Measurements from ENCODE around the gene REXO5. TPM values are rescaled to one million over a fixed set of nuclear protein-coding genes. Genes with fewer than 3 reads are reported as not detected.

The REXO5 gene
- total and polyA plus RNA-seq, 9 of the 15 experiments (the other 6 are each of a cell fraction or from before 2014, with no cell fraction given): 10.5 to 45.1 (median 25.4) TPM

DNA sequence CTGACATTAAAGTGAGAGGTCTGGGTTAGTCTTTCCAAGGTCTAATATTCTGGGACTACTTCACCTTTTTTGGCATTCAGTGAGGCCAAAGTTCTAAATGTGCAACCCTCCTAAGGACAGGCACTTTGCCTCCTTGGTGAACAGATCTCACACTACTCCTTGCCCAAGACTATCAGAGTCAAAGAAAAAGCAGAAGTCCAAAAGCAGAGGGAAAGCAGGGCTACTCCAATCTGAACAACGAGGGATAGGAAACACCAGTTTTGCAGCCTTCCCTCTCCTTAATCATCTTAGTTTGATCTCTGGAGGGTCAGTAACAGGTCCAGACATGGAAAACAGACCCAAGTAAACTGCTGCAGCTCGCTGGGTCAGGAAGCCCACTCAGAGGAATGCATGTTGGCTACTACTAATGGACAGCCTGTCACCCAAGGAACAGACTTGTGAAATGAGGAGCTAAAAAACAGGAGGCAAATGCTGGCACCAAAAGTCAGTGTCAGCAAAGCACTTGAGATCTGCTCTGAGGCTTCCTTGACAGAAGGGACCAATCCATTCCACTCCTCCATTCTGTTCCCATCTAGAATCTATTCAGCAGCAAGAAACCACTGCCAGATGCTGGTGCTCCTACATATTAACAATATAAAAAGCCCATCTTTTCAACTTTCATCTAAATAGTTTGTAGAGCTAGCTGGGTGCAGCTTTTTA, 63.9 kb downstream of the REXO5 start:
- Histone ChIP-seq H2AFZ (ENCODE audit: low read depth, low read length) (no peak overlapping the region), H3K36me3 (ENCODE audit: control insufficient read depth, insufficient read depth, low read length) (no peaks in the 10 kb centered on the region), H3K9me3 (replicated peaks; ENCODE audit: control insufficient read depth, insufficient read depth, low read depth, low read length) (no peaks in the 10 kb centered on the region), H3K4me1 (replicated peaks in 1 of 2; ENCODE audit: control insufficient read depth in 2 of 2, insufficient read depth in 2 of 2, low read length in 2 of 2) (peaks cover 14 to 31% of the 10 kb centered on the region in 2 experiments), H3K27ac (ENCODE audit: extremely low read depth, low read depth, low read length) (no peak overlapping the region), H4K20me1 (replicated peaks; ENCODE audit: control insufficient read depth, insufficient read depth, low read length) (peaks cover 16% of the 10 kb centered on the region; the same call in 1 of the 2 replicates), H3K9me1 (ENCODE audit: control insufficient read depth, insufficient read depth, low read length) (peaks cover 4% of the 10 kb centered on the region), H3K27me3 (ENCODE audit: control insufficient read depth in 2 of 2, insufficient read depth in 2 of 2, low read length in 2 of 2) (no peaks in the 10 kb centered on the region), H3K9ac (ENCODE audit: insufficient read depth in 1 of 2, low read depth in 2 of 2, low read length in 2 of 2) (no peak overlapping the region), H3K4me3 (no peak overlapping the region), H3K4me2 (ENCODE audit: insufficient read depth, low read length) (no peak overlapping the region), H3K79me2 (ENCODE audit: control insufficient read depth, insufficient read depth, low read length) (peaks cover 8% of the 10 kb centered on the region; the same call in 1 of the 3 replicates)
- whole genome bisulfite sequencing (ENCODE audit: insufficient coverage, low coverage, missing lambda C conversion rate): 48% methylated on average over 2 of the region's 2 CpGs
- ChIA-PET CTCF (ENCODE audit: low intra/inter-chr PET ratio) (no interaction called here), POLR2A (interaction anchor here (0.6 to 1.0 kb wide), 3 partner anchors 10 to 511 kb away, joined by 3 to 5 read pairs (median 3); no protein-coding TSS in a partner anchor)
- TF ChIP-seq L3MBTL2 (IDR thresholded peaks at IDR 0.05) (no peak), ZNF184 (CRISPR knock-in tag; IDR thresholded peaks at IDR 0.05) (no peak), SPI1 (IDR thresholded peaks at IDR 0.05; ENCODE audit: borderline replicate concordance, low read depth, low read length) (peak; percentile 74)
- TF ChIP-seq, protein P1, sequence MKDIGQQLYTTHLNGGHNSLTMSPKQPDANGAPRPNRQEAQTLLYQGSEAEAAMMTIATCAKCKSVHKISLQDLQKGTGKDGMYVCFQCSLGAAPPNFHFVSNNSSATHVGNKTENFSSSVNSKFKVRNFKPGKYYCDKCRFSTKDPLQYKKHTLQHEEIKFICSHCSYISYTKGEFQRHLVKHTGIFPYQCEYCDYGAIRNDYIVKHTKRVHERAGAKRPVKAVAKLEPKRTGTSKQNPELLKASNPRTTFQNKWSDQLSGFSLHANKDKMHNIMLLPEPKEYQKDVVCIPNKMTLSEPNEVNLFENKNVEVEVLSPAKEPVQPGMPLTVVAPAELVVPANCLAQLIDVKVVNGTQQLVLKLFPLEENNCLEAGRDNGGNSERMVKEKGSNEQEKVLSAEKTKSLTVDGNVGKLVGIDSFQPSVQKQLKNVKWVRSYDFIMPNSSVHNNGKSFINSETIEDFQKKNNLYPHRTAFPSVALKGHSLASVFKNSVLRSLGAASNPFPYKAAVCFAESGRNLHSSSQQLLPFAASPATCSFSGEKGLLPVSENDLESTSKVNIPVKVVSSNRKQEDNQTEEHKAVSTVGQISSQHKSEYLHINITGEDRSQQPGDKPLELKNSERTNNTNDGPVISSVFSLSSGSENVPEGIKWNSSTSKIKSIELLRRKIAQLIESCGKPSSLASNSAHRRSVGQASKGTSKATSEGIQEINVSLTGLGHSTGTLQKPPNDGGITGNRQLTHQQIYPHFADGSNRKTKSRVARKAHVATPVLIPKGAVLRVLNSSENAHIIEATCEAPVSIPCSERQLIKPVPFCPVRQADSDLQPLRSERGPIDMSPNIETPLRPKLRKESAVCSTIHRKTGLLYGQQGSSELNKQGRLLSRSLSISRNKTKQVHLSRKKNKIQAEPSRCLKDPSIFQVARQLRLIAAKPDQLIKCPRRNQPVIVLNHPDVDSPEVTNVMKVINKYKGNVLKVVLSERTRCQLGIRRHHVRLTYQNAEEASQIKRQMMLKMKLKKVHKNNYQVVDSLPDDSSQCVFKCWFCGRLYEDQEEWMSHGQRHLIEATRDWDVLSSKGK (CRISPR knock-in tag; IDR thresholded peaks at IDR 0.05): no peak
- TF ChIP-seq, protein P2, sequence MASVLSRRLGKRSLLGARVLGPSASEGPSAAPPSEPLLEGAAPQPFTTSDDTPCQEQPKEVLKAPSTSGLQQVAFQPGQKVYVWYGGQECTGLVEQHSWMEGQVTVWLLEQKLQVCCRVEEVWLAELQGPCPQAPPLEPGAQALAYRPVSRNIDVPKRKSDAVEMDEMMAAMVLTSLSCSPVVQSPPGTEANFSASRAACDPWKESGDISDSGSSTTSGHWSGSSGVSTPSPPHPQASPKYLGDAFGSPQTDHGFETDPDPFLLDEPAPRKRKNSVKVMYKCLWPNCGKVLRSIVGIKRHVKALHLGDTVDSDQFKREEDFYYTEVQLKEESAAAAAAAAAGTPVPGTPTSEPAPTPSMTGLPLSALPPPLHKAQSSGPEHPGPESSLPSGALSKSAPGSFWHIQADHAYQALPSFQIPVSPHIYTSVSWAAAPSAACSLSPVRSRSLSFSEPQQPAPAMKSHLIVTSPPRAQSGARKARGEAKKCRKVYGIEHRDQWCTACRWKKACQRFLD (CRISPR knock-in tag; IDR thresholded peaks at IDR 0.05): no peak
- BruUV-seq (replicated peaks): no TSS peak
- intact Hi-C loops (cut with micrococcal nuclease): no loop called here
- in situ Hi-C loops (cut with MboI): no loop called here
- ATAC-seq (no peak), FAIRE-seq (peak; percentile 32), DNase-seq (ENCODE audit: extremely low read depth in 1 of 4, low spot score in 3 of 4) (no peak)
